HG03159 (cell line): ENCODE results near the gene DMRTA2.

Experiments
- ATAC-seq: cut with Tn5 transposase; IDR thresholded peaks from one replicate; pipeline ENCODE4 v1.9.1; 2021; ENCODE audit warnings: mild to moderate bottlenecking, moderate library complexity; ENCODE audit not compliant: unreplicated experiment

Gene DMRTA2

GRCh38 chr1:50422946-50423669, at the start of gene DMRTA2:
TSS of gene DMRTA2 (minus strand) at chr1:50423443. CDS start at chr1:50421536, 1,907 bp downstream.
- no peak for ATAC-seq

- ATAC-seq, result no peak
Measured at GRCh38 chr1:50471967-50472366, 48.7 kb upstream of the DMRTA2 start.

- ATAC-seq, result no peak
Measured at GRCh38 chr1:50462964-50463363, 39.7 kb upstream of the DMRTA2 start.

- ATAC-seq, result no peak
Measured at GRCh38 chr1:50458507-50458906, 35.3 kb upstream of the DMRTA2 start.

GRCh38 chr1:50454911-50455310, 31.7 kb upstream of the DMRTA2 start:
- ATAC-seq, result no peak

- ATAC-seq, result no peak
Measured at GRCh38 chr1:50453266-50453665, 30.0 kb upstream of the DMRTA2 start.

- no peak for ATAC-seq
Measured at GRCh38 chr1:50452700-50453099, 29.5 kb upstream of the DMRTA2 start.

- ATAC-seq, result no peak
Measured at GRCh38 chr1:50450861-50451653, 27.8 kb upstream of the DMRTA2 start.

GRCh38 chr1:50447961-50448360, 24.7 kb upstream of the DMRTA2 start:
- no peak for ATAC-seq

- ATAC-seq, result no peak
Measured at GRCh38 chr1:50441183-50441582, 17.9 kb upstream of the DMRTA2 start.

- no peak for ATAC-seq
Measured at GRCh38 chr1:50438945-50439344, 15.7 kb upstream of the DMRTA2 start.

- ATAC-seq, result no peak
Measured at GRCh38 chr1:50436489-50436888, 13.2 kb upstream of the DMRTA2 start.

GRCh38 chr1:50430010-50430405, 6.8 kb upstream of the DMRTA2 start:
- ATAC-seq, result no peak

- no peak for ATAC-seq
Measured at GRCh38 chr1:50427818-50428779, 4.9 kb upstream of the DMRTA2 start.

GRCh38 chr1:50427086-50427817, 4.0 kb upstream of the DMRTA2 start:
- no peak for ATAC-seq

GRCh38 chr1:50426702-50427085, 3.5 kb upstream of the DMRTA2 start:
- ATAC-seq, result no peak

- no peak for ATAC-seq
Measured at GRCh38 chr1:50426108-50426700, 3.0 kb upstream of the DMRTA2 start.

GRCh38 chr1:50425376-50426107, 2.3 kb upstream of the DMRTA2 start:
- ATAC-seq, result no peak

- no peak for ATAC-seq
Measured at GRCh38 chr1:50424884-50425375, 1.7 kb upstream of the DMRTA2 start.
